ENCODE results near the gene APOA1.
"Not testable (repeated sequence)": the region's sequence is repeated elsewhere in the genome, so short reads cannot be mapped to it uniquely, and the experiment has no call there.

Gene APOA1

DNA sequence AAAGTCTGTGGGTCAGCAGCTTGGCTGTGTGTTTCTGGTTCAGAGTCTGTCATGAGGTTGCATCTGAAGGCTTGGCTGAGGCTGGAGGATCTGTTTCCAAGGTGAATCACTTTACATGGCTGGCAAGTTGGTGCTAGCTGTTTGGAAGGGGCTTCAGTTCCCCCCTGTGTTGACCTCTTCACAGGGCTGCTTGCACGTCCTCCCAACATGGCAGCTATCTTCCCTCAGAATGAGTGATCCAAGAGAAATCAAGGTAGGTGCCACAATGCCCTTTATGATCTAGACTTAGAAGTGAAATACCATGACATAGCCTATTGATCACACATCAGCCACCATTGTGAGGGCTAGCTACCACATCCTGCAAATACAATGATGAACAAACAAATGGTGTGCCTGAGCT is 24.3 kb downstream of the APOA1 start:
- FAIRE-seq (no peak), DNase-seq (ENCODE audit: insufficient read length, low spot score) (no peak)
- TF ChIP-seq SPI1 (IDR thresholded peaks at IDR 0.05; ENCODE audit: low read depth, low read length) (no peak), PAX5 (IDR thresholded peaks at IDR 0.05; ENCODE audit: insufficient read depth, low read length, severe bottlenecking) (no peak), POLR2AphosphoS5 (IDR thresholded peaks at IDR 0.05; ENCODE audit: low read depth, low read length) (no peak), POU2F2 (IDR thresholded peaks at IDR 0.05; ENCODE audit: low read depth, low read length) (no peak)

GRCh38 chr11:116812109-116812508 is 25.3 kb downstream of the APOA1 start:
- TF ChIP-seq PAX5 (IDR thresholded peaks at IDR 0.05; ENCODE audit: insufficient read depth, low read length, severe bottlenecking) (no peak), TAF1 (IDR thresholded peaks at IDR 0.05; ENCODE audit: low read depth, low read length) (no peak), POU2F2 (IDR thresholded peaks at IDR 0.05; ENCODE audit: low read depth, low read length) (no peak), SPI1 (IDR thresholded peaks at IDR 0.05; ENCODE audit: low read depth, low read length) (no peak), POLR2A (IDR thresholded peaks at IDR 0.05; ENCODE audit: low read depth, low read length) (no peak), POLR2AphosphoS5 (IDR thresholded peaks at IDR 0.05; ENCODE audit: low read depth, low read length) (no peak)
- FAIRE-seq, result no peak

GRCh38 chr11:116811194-116811593 is 26.2 kb downstream of the APOA1 start:
- DNase-seq (ENCODE audit: insufficient read length, low spot score), result no peak
- TF ChIP-seq SPI1 (IDR thresholded peaks at IDR 0.05; ENCODE audit: low read depth, low read length), result no peak
- no peak for TF ChIP-seq POU2F2 (IDR thresholded peaks at IDR 0.05; ENCODE audit: low read depth, low read length)
- TF ChIP-seq POLR2A (IDR thresholded peaks at IDR 0.05; ENCODE audit: low read depth, low read length), result no peak
- TF ChIP-seq TAF1 (IDR thresholded peaks at IDR 0.05; ENCODE audit: low read depth, low read length), result no peak
- TF ChIP-seq PAX5 (IDR thresholded peaks at IDR 0.05; ENCODE audit: insufficient read depth, low read length, severe bottlenecking), result no peak
- no peak for TF ChIP-seq POLR2AphosphoS5 (IDR thresholded peaks at IDR 0.05; ENCODE audit: low read depth, low read length)
- no peak for FAIRE-seq

More at GRCh38 chr11:116812109-116812508, 25.3 kb downstream of the APOA1 start:
- DNase-seq (ENCODE audit: insufficient read length, low spot score), result no peak

DNA sequence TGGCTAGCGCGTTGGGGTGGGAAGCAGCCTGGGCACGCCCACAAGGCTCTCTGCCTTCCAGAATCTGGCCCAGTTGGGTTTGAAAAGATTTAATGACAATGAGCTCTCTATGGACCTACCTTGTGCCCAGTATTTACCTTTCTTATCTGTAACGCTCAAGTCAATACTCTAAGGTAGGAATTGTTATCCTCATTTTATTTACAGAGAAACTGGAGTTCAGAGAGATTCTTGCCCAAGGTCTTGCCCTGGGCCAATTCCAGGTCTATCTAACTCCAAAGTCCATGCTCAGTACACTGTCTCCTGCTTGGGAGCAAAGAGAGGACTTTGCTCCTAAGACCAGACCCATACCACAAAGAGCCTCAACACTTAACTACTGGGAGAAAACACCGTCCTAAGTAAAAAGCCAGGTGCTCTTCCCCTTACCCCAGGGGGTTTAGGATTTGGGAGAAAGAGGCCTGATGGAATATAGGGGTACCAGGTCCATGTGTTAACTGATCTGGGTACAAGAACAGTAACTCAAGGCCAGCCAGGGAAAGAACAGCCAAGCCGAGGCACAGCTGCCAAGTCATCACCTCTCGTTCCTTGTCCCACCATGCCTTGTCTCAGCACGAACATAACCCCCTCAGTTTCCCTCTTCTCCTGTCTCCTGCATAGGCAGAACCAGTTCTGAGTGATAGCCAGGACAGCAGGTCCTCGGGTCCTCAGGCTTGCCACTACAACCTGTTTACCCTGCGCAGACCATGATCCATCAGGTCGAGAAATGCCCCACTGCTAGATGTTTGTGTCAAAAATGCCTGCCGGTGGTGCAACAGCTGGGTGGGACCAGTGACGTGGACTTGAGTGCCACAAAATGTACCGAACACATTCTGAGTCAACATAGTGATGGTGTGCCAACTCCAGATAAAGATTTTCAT is 28.9 kb downstream of the APOA1 start:
- no peak for FAIRE-seq
- TF ChIP-seq PAX5 (IDR thresholded peaks at IDR 0.05; ENCODE audit: insufficient read depth, low read length, severe bottlenecking) (no peak), POLR2A (IDR thresholded peaks at IDR 0.05; ENCODE audit: low read depth, low read length) (no peak), POU2F2 (IDR thresholded peaks at IDR 0.05; ENCODE audit: low read depth, low read length) (no peak), SPI1 (IDR thresholded peaks at IDR 0.05; ENCODE audit: low read depth, low read length) (no peak), TAF1 (IDR thresholded peaks at IDR 0.05; ENCODE audit: low read depth, low read length) (no peak), POLR2AphosphoS5 (IDR thresholded peaks at IDR 0.05; ENCODE audit: low read depth, low read length) (no peak)
- DNase-seq (ENCODE audit: insufficient read length, low spot score), result no peak

GRCh38 chr11:116807601-116808261 is 29.7 kb downstream of the APOA1 start:
- FAIRE-seq (no peak), DNase-seq (ENCODE audit: insufficient read length, low spot score) (no peak)
- TF ChIP-seq POLR2AphosphoS5 (IDR thresholded peaks at IDR 0.05; ENCODE audit: low read depth, low read length) (no peak), TAF1 (IDR thresholded peaks at IDR 0.05; ENCODE audit: low read depth, low read length) (no peak), SPI1 (IDR thresholded peaks at IDR 0.05; ENCODE audit: low read depth, low read length) (no peak), PAX5 (IDR thresholded peaks at IDR 0.05; ENCODE audit: insufficient read depth, low read length, severe bottlenecking) (no peak), POLR2A (IDR thresholded peaks at IDR 0.05; ENCODE audit: low read depth, low read length) (no peak), POU2F2 (IDR thresholded peaks at IDR 0.05; ENCODE audit: low read depth, low read length) (no peak)

- TF ChIP-seq SPI1 (IDR thresholded peaks at IDR 0.05; ENCODE audit: low read depth, low read length), result no peak
- no peak for TF ChIP-seq POU2F2 (IDR thresholded peaks at IDR 0.05; ENCODE audit: low read depth, low read length)
- FAIRE-seq (no peak), DNase-seq (ENCODE audit: insufficient read length, low spot score) (no peak)
These were observed 33.4 kb downstream of the APOA1 start for GRCh38 chr11:116804001-116804400.

GRCh38 chr11:116801662-116802061 is 35.8 kb downstream of the APOA1 start:
- not testable (repeated sequence) for FAIRE-seq; DNase-seq (ENCODE audit: insufficient read length, low spot score)

- FAIRE-seq (no peak), DNase-seq (ENCODE audit: insufficient read length, low spot score) (no peak)
- no peak for TF ChIP-seq POLR2AphosphoS5 (IDR thresholded peaks at IDR 0.05; ENCODE audit: low read depth, low read length)
These were observed 36.8 kb downstream of the APOA1 start for GRCh38 chr11:116800610-116801009.

DNA sequence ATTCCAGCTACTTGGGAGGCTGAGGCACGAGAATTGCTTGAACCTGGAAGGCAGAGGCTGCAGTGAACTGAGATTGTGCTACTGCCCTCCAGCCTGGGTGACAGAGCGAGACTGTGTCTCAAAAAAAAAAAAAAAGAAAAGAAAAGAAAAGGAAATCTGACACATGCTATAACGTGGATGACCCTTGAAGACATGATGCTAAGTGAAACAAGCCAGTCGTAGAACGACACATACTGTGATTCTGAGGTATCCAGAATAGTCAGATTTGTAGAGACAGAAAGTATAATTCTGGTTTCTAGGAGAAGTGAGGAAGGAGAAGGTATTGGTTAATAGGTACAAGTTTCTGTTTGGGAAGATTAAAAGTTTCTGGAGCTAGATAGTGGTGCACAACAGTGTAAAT is 39.1 kb downstream of the APOA1 start:
- TF ChIP-seq POLR2A (IDR thresholded peaks at IDR 0.05; ENCODE audit: low read depth, low read length) (no peak), POLR2AphosphoS5 (IDR thresholded peaks at IDR 0.05; ENCODE audit: low read depth, low read length) (no peak), PAX5 (IDR thresholded peaks at IDR 0.05; ENCODE audit: insufficient read depth, low read length, severe bottlenecking) (no peak), TAF1 (IDR thresholded peaks at IDR 0.05; ENCODE audit: low read depth, low read length) (no peak), SPI1 (IDR thresholded peaks at IDR 0.05; ENCODE audit: low read depth, low read length) (no peak), POU2F2 (IDR thresholded peaks at IDR 0.05; ENCODE audit: low read depth, low read length) (no peak)
- FAIRE-seq (no peak), DNase-seq (ENCODE audit: insufficient read length, low spot score) (no peak)

DNA sequence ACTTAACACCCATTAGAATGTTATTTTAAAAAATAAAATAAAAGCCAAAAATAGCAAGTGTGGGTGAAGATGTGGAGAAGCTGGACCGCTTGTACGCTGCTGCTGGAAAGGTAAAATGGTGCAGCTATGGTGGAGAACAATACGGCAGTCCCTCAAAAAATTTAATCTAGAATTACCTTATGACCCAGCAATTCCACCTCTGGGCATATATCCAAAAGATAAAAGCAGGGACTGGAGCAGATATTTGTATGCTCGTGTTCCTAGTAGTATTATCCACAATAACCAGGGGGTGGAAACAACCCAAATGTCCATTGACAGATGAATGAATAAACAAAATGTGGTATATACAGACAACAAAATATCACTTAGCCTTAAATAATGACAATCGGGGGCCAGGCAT is 39.6 kb downstream of the APOA1 start:
- DNase-seq (ENCODE audit: insufficient read length, low spot score) (no peak), FAIRE-seq (no peak)
- no peak for TF ChIP-seq POU2F2 (IDR thresholded peaks at IDR 0.05; ENCODE audit: low read depth, low read length)
- TF ChIP-seq SPI1 (IDR thresholded peaks at IDR 0.05; ENCODE audit: low read depth, low read length), result no peak
- no peak for TF ChIP-seq PAX5 (IDR thresholded peaks at IDR 0.05; ENCODE audit: insufficient read depth, low read length, severe bottlenecking)
- TF ChIP-seq POLR2AphosphoS5 (IDR thresholded peaks at IDR 0.05; ENCODE audit: low read depth, low read length), result no peak
- TF ChIP-seq TAF1 (IDR thresholded peaks at IDR 0.05; ENCODE audit: low read depth, low read length), result no peak

Measured in GM12891 (cell line).